AG09319 (cell line): ENCODE data around the gene MOB3C.
"Not testable (repeated sequence)": the region's sequence is repeated elsewhere in the genome, so short reads cannot be mapped to it uniquely, and the experiment has no call there.

Experiments used
- DNase-seq: peaks from one replicate; pipeline ENCODE4 v3.0.0-alpha.2; 2010; ENCODE audit warnings: low read depth; ENCODE audit errors: extremely low read depth
- CTCF ChIP-seq: IDR thresholded peaks from 2 replicates; pipeline ENCODE4 v1.5.1; 2011; ENCODE audit warnings: low read depth, mild to moderate bottlenecking, inconsistent platforms, low read length, moderate library complexity

The MOB3C gene

GRCh38 chr1:46616277-46617107 is at the start of gene MOB3C:
Gene MOB3C, minus strand, starts transcription at chr1:46616811. Its CDS starts 3,490 bp downstream, at chr1:46613321.
- DNase-seq = peak; percentile 59

GRCh38 chr1:46665983-46666382 is 49.4 kb upstream of the MOB3C start:
- TF ChIP-seq CTCF = no peak

More at GRCh38 chr1:46616277-46617107, at the start of gene MOB3C:
- TF ChIP-seq CTCF = no peak

GRCh38 chr1:46662919-46663318 is 46.3 kb upstream of the MOB3C start:
- DNase-seq = not testable (repeated sequence)

More at GRCh38 chr1:46665983-46666382, 49.4 kb upstream of the MOB3C start:
- DNase-seq = no peak

- DNase-seq = not testable (repeated sequence)
Observed at GRCh38 chr1:46660116-46660515, 43.5 kb upstream of the MOB3C start.

- no peak for TF ChIP-seq CTCF
- no peak for DNase-seq
Observed at GRCh38 chr1:46659307-46659870, 42.8 kb upstream of the MOB3C start.

GRCh38 chr1:46657775-46658174 is 41.2 kb upstream of the MOB3C start:
- no peak for TF ChIP-seq CTCF
- DNase-seq = no peak

- TF ChIP-seq CTCF = no peak
- DNase-seq = no peak
Observed at GRCh38 chr1:46656643-46657042, 40.0 kb upstream of the MOB3C start.

GRCh38 chr1:46655848-46656247 is 39.2 kb upstream of the MOB3C start:
- no peak for TF ChIP-seq CTCF
- no peak for DNase-seq

- not testable (repeated sequence) for DNase-seq
Observed at GRCh38 chr1:46654698-46655097, 38.1 kb upstream of the MOB3C start.
